Astrocyte of the cerebellum (primary cell): ENCODE results near the gene SEC22A.
"Not testable (repeated sequence)": the region's sequence is repeated elsewhere in the genome, so short reads cannot be mapped to it uniquely, and the experiment has no call there.

ENCODE experiments used
- DNase-seq: peaks from one replicate; pipeline ENCODE4 v3.0.0-alpha.2; 2011; ENCODE audit warnings: low read depth
- H3K4me3 ChIP-seq: 2 replicates; pipeline ENCODE4 v1.5.1; 2011; ENCODE audit warnings: mild to moderate bottlenecking, low read depth, low read length, moderate library complexity
- CTCF ChIP-seq: IDR thresholded peaks from 2 replicates; pipeline ENCODE4 v1.5.1; 2012; ENCODE audit warnings: low read length, low read depth, moderate library complexity, mild to moderate bottlenecking; ENCODE audit errors: missing control alignments
- in situ Hi-C: cut with HindIII; loops from 2 replicates; pipeline ENCODE4 v1.10.0; 2017; ENCODE audit warnings: low sequenced_read_pairs

SEC22A gene

GRCh38 chr3:123201223-123201556, 553 bp upstream of the SEC22A start:
- in situ Hi-C loops = no loop called here
- peak overlapping the region; percentile 99 for H3K4me3 ChIP-seq
- DNase-seq = no peak
- no peak for TF ChIP-seq CTCF

GRCh38 chr3:123202451-123202850, 708 bp downstream of the SEC22A start:
- peak overlapping the region; percentile 99 for H3K4me3 ChIP-seq
- no peak for DNase-seq
- TF ChIP-seq CTCF = peak; percentile 24
- in situ Hi-C loops = no loop called here

- TF ChIP-seq CTCF = no peak
- H3K4me3 ChIP-seq = no peak overlapping the region
- in situ Hi-C loops = no loop called here
- no peak for DNase-seq
Observed at GRCh38 chr3:123218990-123219389, 17.2 kb downstream of the SEC22A start.

GRCh38 chr3:123221369-123221768, 19.6 kb downstream of the SEC22A start:
- DNase-seq, H3K4me3 ChIP-seq, in situ Hi-C loops: not testable (repeated sequence)

GRCh38 chr3:123225016-123225415, 23.3 kb downstream of the SEC22A start:
- in situ Hi-C loops = no loop called here
- DNase-seq = no peak
- no peak overlapping the region for H3K4me3 ChIP-seq
- TF ChIP-seq CTCF = no peak

DNA sequence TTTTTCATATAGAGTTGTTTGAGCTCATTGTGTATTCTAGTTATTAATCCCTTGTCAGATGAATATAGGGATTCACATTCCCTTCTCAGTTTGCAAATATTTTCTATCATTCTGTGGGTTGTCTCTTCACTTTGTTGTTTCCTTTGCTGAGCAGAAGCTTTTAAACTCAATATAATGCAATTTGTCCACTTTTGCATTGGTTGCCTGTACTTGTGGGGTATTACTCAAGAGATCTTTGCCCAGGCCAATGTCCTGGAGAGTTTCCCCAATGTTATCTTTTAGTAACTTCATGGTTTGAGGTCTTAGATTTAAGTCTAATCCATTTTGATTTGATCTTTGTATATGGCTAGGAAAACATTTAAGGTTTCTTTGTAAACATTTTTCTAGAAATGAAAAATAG, 24.8 kb downstream of the SEC22A start:
- in situ Hi-C loops = no loop called here
- no peak for TF ChIP-seq CTCF
- DNase-seq = no peak
- H3K4me3 ChIP-seq = no peak overlapping the region

GRCh38 chr3:123229145-123229544, 27.4 kb downstream of the SEC22A start:
- DNase-seq = no peak
- in situ Hi-C loops = no loop called here
- no peak for TF ChIP-seq CTCF
- no peak overlapping the region for H3K4me3 ChIP-seq
